Testis (tissue), 3 donors: ENCODE data around the gene MGAT5. TPM values are rescaled to one million over a fixed set of nuclear protein-coding genes. Genes with fewer than 3 reads are reported as not detected.

Experiments
- DNase-seq: peaks from one replicate; pipeline ENCODE4 v3.0.0-alpha.2; 2019
- H3K27ac ChIP-seq, 2 donors: fragments of 200-600 bp; sonication (generic); one replicate each; pipeline ENCODE4 v1.5.1; 2019
- H3K27me3 ChIP-seq: fragments of 200-600 bp; sonication (generic); one replicate; pipeline ENCODE4 v1.5.1; 2019
- H3K36me3 ChIP-seq: fragments of 200-600 bp; sonication (generic); one replicate; pipeline ENCODE4 v1.5.1; 2017; ENCODE audit warnings: low read depth; ENCODE audit errors: missing control alignments
- H3K4me1 ChIP-seq: fragments of 200-600 bp; sonication (generic); one replicate; pipeline ENCODE4 v1.5.1; 2019
- H3K4me3 ChIP-seq, 2 donors: fragments of 200-600 bp; sonication (generic); one replicate each; pipeline ENCODE4 v1.5.1; 2017 to 2019
- H3K9me3 ChIP-seq: fragments of 200-600 bp; sonication (generic); one replicate; pipeline ENCODE4 v1.5.1; 2017
- CTCF ChIP-seq, 3 experiments: fragments of 450-650 bp in 2 of 3; fragments of 200-600 bp in 1 of 3; sonication (generic) in 1 of 3; IDR thresholded peaks; one replicate each; pipeline ENCODE4 v1.5.1; 2016 to 2019; ENCODE audit warnings: antibody characterized with exemption in 3 of 3, mild to moderate bottlenecking in 2 of 3, moderate library complexity in 1 of 3
- POLR2A ChIP-seq: fragments of 450-650 bp; IDR thresholded peaks from one replicate; pipeline ENCODE4 v1.6.1; 2017; ENCODE audit warnings: antibody characterized with exemption, mild to moderate bottlenecking, moderate library complexity
- WGBS, 2 donors: methylation state at CpG; one replicate each; pipeline ENCODE4 v1.1.5; 2018; 5-methylcytosine and 5-hydroxymethylcytosine counted together
- intact Hi-C: fragments of 100-400 bp; cut with DNase I; formaldehyde crosslinking; loops from one replicate; pipeline ENCODE4 v1.15.1; 2023; ENCODE audit warnings: low total_unique reads
- polyA plus RNA-seq: library from polyadenylated mRNA; stranded (reverse); fragments of 350-450 nt; fragmentation: Illumina TruSeq; extraction: RNeasy Lipid Tissue Mini Kit (QIAGEN cat#74804); gene quantifications from one replicate; pipeline ENCODE4 v1.2.3, GENCODE V29; 2014; ENCODE audit warnings: low read depth, low replicate concordance; ENCODE audit not compliant: insufficient read depth
- total RNA-seq, 2 donors: library from RNA; depleted of rRNA; stranded (reverse); fragments of >200 nt; gene quantifications; one replicate each; pipeline ENCODE4 v1.2.3, GENCODE V29; 2016

MGAT5 gene
- total and polyA plus RNA-seq, 3 donors from 2014 or later: 31.6 to 73.8 (median 64.5) TPM

DNA sequence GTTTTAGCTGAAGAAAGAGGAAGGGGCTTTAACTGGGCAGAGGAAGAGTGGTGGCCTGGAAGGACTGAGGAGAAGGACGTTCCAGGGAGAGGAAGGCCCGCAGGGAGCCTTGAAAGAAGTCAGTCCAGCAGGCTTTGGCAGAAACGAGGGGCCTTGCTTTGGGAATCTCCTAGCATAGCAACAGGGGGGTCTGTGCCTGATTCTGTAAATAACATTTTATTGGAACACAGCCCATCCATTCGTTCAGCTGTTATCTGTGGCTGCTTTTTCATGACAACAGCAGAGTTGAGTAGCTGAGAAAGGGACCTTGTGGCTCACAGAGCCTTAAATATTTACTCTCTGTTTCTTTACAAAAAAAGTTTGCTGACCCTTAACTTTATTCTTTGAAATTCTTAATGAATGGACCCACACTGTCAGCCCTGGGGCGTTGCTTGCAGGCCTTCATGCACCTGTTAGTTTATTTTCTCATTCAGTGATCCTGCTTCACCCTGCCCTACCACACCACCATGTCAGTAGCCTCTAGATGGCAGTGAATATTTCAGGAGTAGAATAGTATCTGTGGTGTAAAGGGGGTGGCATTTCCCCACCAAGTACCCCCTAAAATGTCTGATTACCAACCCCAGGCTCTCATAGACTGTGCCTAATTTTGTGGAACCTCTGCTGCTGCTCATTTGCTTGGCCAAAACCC is 61.0 kb downstream of the MGAT5 start:
- WGBS, 2 donors: 63 to 73% methylated on average over 5 of the region's 5 CpGs
- no peaks in the 10 kb centered on the region for H3K36me3 ChIP-seq
- intact Hi-C loops: no loop called here

DNA sequence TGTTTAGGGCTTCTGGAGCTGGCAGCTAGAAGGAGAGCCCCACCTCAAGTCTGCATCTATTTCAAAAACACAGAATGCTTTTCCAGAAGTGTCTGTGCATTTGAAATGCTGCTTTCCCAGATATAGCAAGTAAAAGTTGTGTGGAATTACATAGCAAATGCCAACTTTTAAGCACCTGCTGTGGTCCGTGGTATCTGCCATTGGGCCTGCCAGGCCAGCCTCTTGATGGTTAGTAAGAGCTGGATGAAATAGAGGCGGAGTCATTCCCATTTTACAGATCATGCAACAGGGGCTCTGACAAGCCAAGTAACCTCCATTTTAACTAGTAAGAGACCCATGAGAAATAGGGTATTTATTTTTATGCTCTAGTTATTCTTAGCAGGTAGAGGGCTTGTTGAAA is 61.6 kb downstream of the MGAT5 start:
- H3K27me3 ChIP-seq: no peaks in the 10 kb centered on the region
- no peak for DNase-seq

More for the DNA sequence above, 61.0 kb downstream of the MGAT5 start:
- no peak overlapping the region for H3K27ac ChIP-seq
- H3K4me3 ChIP-seq: no peak overlapping the region
- no peaks in the 10 kb centered on the region for H3K9me3 ChIP-seq
- DNase-seq: no peak
- no peaks in the 10 kb centered on the region for H3K4me1 ChIP-seq
- H3K27me3 ChIP-seq: no peaks in the 10 kb centered on the region
- TF ChIP-seq CTCF (IDR thresholded peaks at IDR 0.05) (no peak), POLR2A (no peak)

DNA sequence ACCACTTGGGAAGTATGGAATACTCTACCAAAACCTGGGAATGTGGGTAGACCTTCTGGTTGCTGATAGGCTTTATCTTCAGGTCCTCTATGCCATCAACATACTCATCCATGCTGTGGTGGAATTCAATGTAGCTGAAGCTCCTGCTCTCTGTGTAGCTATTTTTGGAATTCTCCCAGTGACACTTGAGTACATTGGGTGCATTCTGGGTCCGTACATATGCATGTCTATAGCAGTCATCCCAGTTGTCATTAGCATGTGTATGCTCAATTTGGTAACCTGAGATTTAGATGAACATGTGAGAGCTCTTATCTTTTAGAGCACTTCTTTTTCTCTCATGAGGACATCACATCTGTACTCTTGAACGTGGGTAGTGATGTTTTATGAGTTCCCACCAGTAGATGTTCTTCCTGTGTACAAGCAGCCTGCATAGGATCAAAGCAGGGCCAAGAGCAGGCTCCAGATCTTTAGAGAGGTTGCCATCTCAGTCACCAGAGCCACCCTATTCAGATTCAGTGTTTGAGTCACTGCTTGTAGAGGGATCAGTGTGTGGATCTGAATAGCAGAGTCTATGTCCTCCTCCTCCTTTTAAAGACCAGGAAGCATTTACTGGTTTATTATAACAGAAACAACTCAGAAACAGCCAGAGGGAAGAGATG is 65.9 kb downstream of the MGAT5 start:
- H3K4me3 ChIP-seq: no peak overlapping the region
- H3K36me3 ChIP-seq: no peaks in the 10 kb centered on the region
- intact Hi-C loops: no loop called here
- no peaks in the 10 kb centered on the region for H3K4me1 ChIP-seq
- 72 to 84% methylated on average over 2 of the region's 2 CpGs for WGBS, 2 donors
- H3K27me3 ChIP-seq: no peaks in the 10 kb centered on the region
- no peak for TF ChIP-seq CTCF (IDR thresholded peaks at IDR 0.05)
- TF ChIP-seq POLR2A: no peak
- H3K9me3 ChIP-seq: no peaks in the 10 kb centered on the region
- DNase-seq: no peak
- H3K27ac ChIP-seq: no peak overlapping the region

More for the DNA sequence above, 61.6 kb downstream of the MGAT5 start:
- TF ChIP-seq POLR2A: no peak
- TF ChIP-seq CTCF (IDR thresholded peaks at IDR 0.05): no peak
- 93 to 100% methylated on average over 2 of the region's 2 CpGs for WGBS, 2 donors
- no peak overlapping the region for H3K27ac ChIP-seq
- intact Hi-C loops: no loop called here
- H3K4me3 ChIP-seq: no peak overlapping the region
- no peaks in the 10 kb centered on the region for H3K4me1 ChIP-seq
- H3K36me3 ChIP-seq: no peaks in the 10 kb centered on the region
- H3K9me3 ChIP-seq: no peaks in the 10 kb centered on the region

DNA sequence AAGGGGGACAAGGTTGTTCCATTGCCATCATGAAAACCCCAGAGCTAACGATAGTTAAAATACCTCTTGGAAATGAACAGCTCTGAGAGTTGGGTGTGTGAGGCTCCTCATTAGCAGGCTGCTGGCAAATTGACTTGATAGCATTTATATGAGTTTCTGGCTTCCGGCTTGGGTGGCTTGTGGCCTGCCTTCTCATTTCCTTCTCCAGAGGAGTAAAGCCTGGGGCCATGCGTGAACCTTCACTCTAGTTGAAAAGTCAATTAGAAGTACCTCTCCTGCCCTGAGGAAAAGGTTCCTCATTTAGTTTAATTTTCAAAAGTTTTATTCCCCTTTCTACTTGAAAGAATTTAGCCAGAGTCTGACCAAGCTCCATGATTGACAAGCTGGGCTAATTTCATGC is 67.1 kb downstream of the MGAT5 start:
- H3K4me1 ChIP-seq: no peaks in the 10 kb centered on the region
- H3K36me3 ChIP-seq: no peaks in the 10 kb centered on the region
- no peak for DNase-seq
- TF ChIP-seq POLR2A (no peak), CTCF (IDR thresholded peaks at IDR 0.05) (no peak)
- intact Hi-C loops: no loop called here
- H3K27me3 ChIP-seq: no peaks in the 10 kb centered on the region
- 96 to 97% methylated on average over 3 of the region's 3 CpGs for WGBS, 2 donors
- no peak overlapping the region for H3K4me3 ChIP-seq
- no peak overlapping the region for H3K27ac ChIP-seq
- H3K9me3 ChIP-seq: no peaks in the 10 kb centered on the region

- no peak for TF ChIP-seq CTCF (IDR thresholded peaks at IDR 0.05)
- TF ChIP-seq POLR2A: no peak
- H3K4me1 ChIP-seq: no peaks in the 10 kb centered on the region
- intact Hi-C loops: no loop called here
- DNase-seq: no peak
- H3K9me3 ChIP-seq: no peaks in the 10 kb centered on the region
- no peak overlapping the region for H3K27ac ChIP-seq
- H3K27me3 ChIP-seq: no peaks in the 10 kb centered on the region
- no peak overlapping the region for H3K4me3 ChIP-seq
- no peaks in the 10 kb centered on the region for H3K36me3 ChIP-seq
- WGBS, 2 donors: 94 to 95% methylated on average over 1 of the region's 1 CpG
Measured at GRCh38 chr2:134323777-134324176, 69.9 kb downstream of the MGAT5 start.
